ENCODE results near the gene KCTD15. TPM values are rescaled to one million over a fixed set of nuclear protein-coding genes. Genes with fewer than 3 reads are reported as not detected.

The KCTD15 gene
- total RNA-seq, 1 donor: 55.7 TPM

DNA sequence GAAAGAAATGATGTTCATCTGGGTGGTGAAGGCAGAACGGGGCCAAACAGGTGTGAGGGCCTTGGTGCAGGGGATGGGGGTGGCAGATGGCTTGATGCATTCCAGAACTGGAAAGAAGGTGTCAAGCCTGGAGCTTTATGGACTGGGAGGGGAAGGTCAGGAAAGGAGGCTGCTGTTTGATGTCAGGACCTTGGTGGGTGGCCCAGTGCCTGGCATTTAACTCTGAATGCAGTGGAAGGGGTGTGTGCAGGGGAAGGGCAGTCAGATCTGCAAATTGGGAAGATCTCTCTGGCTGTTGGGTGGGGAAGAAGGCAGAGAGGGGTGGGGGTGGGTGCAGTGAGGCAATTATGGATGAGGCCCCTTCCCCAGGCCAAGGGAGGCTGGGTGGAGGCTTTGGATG is 11.7 kb downstream of the KCTD15 start:
- Histone ChIP-seq H2AFZ (ENCODE audit: low read length) (no peak overlapping the region), H3K79me2 (ENCODE audit: insufficient read depth, low read length) (no peaks in the 10 kb centered on the region), H3K27ac (ENCODE audit: low read depth, low read length) (no peak overlapping the region), H3K36me3 (ENCODE audit: insufficient read depth, low read length) (peaks cover 11% of the 10 kb centered on the region), H3K27me3 (ENCODE audit: insufficient read depth, low read length) (no peaks in the 10 kb centered on the region), H3K9me3 (ENCODE audit: low read depth, low read length) (no peaks in the 10 kb centered on the region), H3K4me2 (ENCODE audit: insufficient read depth, low read length) (no peak overlapping the region), H4K20me1 (ENCODE audit: insufficient read depth, low read length) (peaks cover 28% of the 10 kb centered on the region), H3K4me3 (ENCODE audit: insufficient read depth, low read length) (no peak overlapping the region), H3K4me1 (ENCODE audit: insufficient read depth, low read length) (no peaks in the 10 kb centered on the region)
- TF ChIP-seq, protein P1, sequence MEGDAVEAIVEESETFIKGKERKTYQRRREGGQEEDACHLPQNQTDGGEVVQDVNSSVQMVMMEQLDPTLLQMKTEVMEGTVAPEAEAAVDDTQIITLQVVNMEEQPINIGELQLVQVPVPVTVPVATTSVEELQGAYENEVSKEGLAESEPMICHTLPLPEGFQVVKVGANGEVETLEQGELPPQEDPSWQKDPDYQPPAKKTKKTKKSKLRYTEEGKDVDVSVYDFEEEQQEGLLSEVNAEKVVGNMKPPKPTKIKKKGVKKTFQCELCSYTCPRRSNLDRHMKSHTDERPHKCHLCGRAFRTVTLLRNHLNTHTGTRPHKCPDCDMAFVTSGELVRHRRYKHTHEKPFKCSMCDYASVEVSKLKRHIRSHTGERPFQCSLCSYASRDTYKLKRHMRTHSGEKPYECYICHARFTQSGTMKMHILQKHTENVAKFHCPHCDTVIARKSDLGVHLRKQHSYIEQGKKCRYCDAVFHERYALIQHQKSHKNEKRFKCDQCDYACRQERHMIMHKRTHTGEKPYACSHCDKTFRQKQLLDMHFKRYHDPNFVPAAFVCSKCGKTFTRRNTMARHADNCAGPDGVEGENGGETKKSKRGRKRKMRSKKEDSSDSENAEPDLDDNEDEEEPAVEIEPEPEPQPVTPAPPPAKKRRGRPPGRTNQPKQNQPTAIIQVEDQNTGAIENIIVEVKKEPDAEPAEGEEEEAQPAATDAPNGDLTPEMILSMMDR (IDR thresholded peaks at IDR 0.05; ENCODE audit: extremely low read depth, low read depth, low read length): no peak
- DNase-seq (ENCODE audit: insufficient read length, low spot score, missing footprints): peak; percentile 65

DNA sequence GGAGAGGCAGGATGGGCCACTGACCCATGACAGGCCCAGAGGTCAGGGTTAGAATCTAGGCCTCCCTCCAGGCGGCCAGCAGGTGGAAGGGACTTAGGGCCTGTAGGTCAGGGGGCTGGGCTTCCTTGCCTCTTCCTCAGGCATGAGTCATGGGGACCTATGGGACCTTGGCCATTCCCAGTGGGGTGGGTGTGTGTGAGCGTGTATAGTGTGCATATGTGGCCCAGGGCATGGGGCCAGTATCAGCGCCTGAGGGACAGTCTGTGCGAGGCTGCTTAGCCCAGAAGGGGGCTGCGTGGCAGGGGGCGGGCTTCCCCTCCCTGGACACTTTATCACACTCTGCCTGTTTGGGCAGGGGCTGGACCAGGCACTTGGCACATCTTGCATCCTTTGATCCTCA is 13.3 kb downstream of the KCTD15 start:
- Histone ChIP-seq H3K4me3 (ENCODE audit: insufficient read depth, low read length) (no peak overlapping the region), H4K20me1 (ENCODE audit: insufficient read depth, low read length) (peaks cover 16% of the 10 kb centered on the region), H3K27me3 (ENCODE audit: insufficient read depth, low read length) (no peaks in the 10 kb centered on the region), H3K36me3 (ENCODE audit: insufficient read depth, low read length) (peaks cover 8% of the 10 kb centered on the region), H3K4me1 (ENCODE audit: insufficient read depth, low read length) (no peaks in the 10 kb centered on the region), H2AFZ (ENCODE audit: low read length) (no peak overlapping the region), H3K9me3 (ENCODE audit: low read depth, low read length) (no peaks in the 10 kb centered on the region), H3K27ac (ENCODE audit: low read depth, low read length) (no peak overlapping the region), H3K4me2 (ENCODE audit: insufficient read depth, low read length) (no peak overlapping the region), H3K79me2 (ENCODE audit: insufficient read depth, low read length) (no peaks in the 10 kb centered on the region)
- TF ChIP-seq, protein P1 (IDR thresholded peaks at IDR 0.05; ENCODE audit: extremely low read depth, low read depth, low read length): no peak
- DNase-seq (ENCODE audit: insufficient read length, low spot score, missing footprints): peak; percentile 95

DNA sequence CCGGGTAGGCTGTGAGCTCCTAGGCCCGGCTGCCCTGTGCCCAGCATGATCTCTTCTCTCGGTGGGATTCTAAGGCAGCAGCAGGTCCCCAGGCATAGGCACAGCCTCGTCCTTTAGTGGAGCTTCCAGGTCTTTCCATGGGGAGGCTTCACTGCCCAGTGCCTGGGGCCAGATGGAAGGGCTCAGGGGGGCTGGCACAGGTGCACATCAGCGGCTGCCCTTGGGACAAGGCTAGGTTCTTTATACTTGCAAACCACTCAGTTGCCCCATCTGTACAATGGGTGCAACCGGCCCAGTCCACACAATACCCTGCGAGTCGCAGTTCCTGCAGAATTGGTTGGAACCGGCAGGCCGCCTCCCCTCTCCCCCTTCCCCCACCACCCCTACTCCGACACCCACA is 14.2 kb downstream of the KCTD15 start:
- Histone ChIP-seq H3K4me1 (ENCODE audit: insufficient read depth, low read length) (peaks cover under 1% of the 10 kb centered on the region), H3K4me2 (ENCODE audit: insufficient read depth, low read length) (no peak overlapping the region), H4K20me1 (ENCODE audit: insufficient read depth, low read length) (peaks cover 12% of the 10 kb centered on the region), H3K79me2 (ENCODE audit: insufficient read depth, low read length) (no peaks in the 10 kb centered on the region), H3K27ac (ENCODE audit: low read depth, low read length) (no peak overlapping the region), H3K9me3 (ENCODE audit: low read depth, low read length) (no peaks in the 10 kb centered on the region), H3K4me3 (ENCODE audit: insufficient read depth, low read length) (no peak overlapping the region), H2AFZ (ENCODE audit: low read length) (no peak overlapping the region), H3K36me3 (ENCODE audit: insufficient read depth, low read length) (peaks cover 8% of the 10 kb centered on the region), H3K27me3 (ENCODE audit: insufficient read depth, low read length) (no peaks in the 10 kb centered on the region)
- peak; percentile 66 for DNase-seq (ENCODE audit: insufficient read length, low spot score, missing footprints)
- TF ChIP-seq, protein P1 (IDR thresholded peaks at IDR 0.05; ENCODE audit: extremely low read depth, low read depth, low read length): no peak

DNA sequence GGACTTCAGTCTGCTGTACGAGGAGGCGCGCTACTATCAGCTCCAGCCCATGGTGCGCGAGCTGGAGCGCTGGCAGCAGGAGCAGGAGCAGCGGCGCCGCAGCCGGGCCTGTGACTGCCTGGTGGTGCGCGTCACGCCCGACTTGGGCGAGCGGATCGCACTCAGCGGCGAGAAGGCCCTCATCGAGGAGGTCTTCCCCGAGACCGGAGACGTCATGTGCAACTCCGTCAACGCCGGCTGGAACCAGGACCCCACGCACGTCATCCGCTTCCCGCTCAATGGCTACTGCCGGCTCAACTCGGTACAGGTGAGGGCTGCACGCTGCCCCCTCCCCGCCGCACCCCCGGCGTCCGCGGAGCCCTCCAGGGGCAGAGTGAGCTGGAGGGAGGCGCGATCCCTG is 14.6 kb downstream of the KCTD15 start:
- Histone ChIP-seq H2AFZ (ENCODE audit: low read length) (no peak overlapping the region), H4K20me1 (ENCODE audit: insufficient read depth, low read length) (peaks cover 8% of the 10 kb centered on the region), H3K36me3 (ENCODE audit: insufficient read depth, low read length) (peaks cover 8% of the 10 kb centered on the region), H3K4me2 (ENCODE audit: insufficient read depth, low read length) (no peak overlapping the region), H3K27me3 (ENCODE audit: insufficient read depth, low read length) (no peaks in the 10 kb centered on the region), H3K27ac (ENCODE audit: low read depth, low read length) (no peak overlapping the region), H3K79me2 (ENCODE audit: insufficient read depth, low read length) (no peaks in the 10 kb centered on the region), H3K4me3 (ENCODE audit: insufficient read depth, low read length) (no peak overlapping the region), H3K4me1 (ENCODE audit: insufficient read depth, low read length) (peaks cover 4% of the 10 kb centered on the region), H3K9me3 (ENCODE audit: low read depth, low read length) (no peaks in the 10 kb centered on the region)
- DNase-seq (ENCODE audit: insufficient read length, low spot score, missing footprints): peak; percentile 62
- TF ChIP-seq, protein P1 (IDR thresholded peaks at IDR 0.05; ENCODE audit: extremely low read depth, low read depth, low read length): no peak

Data from osteoblast (primary cell).